DOHH2 (cell line): ENCODE data around the gene RNPEPL1.

Experiments used
- H3F3A ChIP-seq: fragments of 200-600 bp; sonication (generic), shearing (Covaris generic); 2 replicates; pipeline ENCODE4 v1.6.0; 2016; ENCODE audit warnings: antibody characterized with exemption, mild to moderate bottlenecking; ENCODE audit not compliant: control insufficient read depth, insufficient read depth
- H3K27ac ChIP-seq: fragments of 200-600 bp; sonication (generic); 2 replicates; pipeline ENCODE4 v1.5.1; 2014; ENCODE audit warnings: low read depth, mild to moderate bottlenecking, low read length, moderate library complexity
- H3K27me3 ChIP-seq: fragments of 200-600 bp; sonication (generic); 2 replicates; pipeline ENCODE4 v1.6.1; 2014; ENCODE audit warnings: mild to moderate bottlenecking, low read length, mixed read lengths; ENCODE audit not compliant: control insufficient read depth
- H3K36me3 ChIP-seq: fragments of 200-600 bp; sonication (generic); 2 replicates; pipeline ENCODE4 v1.6.1; 2014; ENCODE audit warnings: mild to moderate bottlenecking, low read length, moderate library complexity, mixed read lengths; ENCODE audit not compliant: control insufficient read depth
- H3K4me1 ChIP-seq: fragments of 200-600 bp; sonication (generic); 2 replicates; pipeline ENCODE4 v1.6.1; 2014; ENCODE audit warnings: mild to moderate bottlenecking, low read length, mixed read lengths; ENCODE audit not compliant: control insufficient read depth
- H3K4me2 ChIP-seq: fragments of 200-600 bp; sonication (generic); 2 replicates; pipeline ENCODE4 v1.6.0; 2014; ENCODE audit warnings: mild to moderate bottlenecking, low read length, moderate library complexity
- H3K4me3 ChIP-seq: fragments of 200-600 bp; sonication (generic); 2 replicates; pipeline ENCODE4 v1.5.1; 2014; ENCODE audit warnings: mild to moderate bottlenecking, low read length, mixed read lengths
- H3K79me2 ChIP-seq: fragments of 200-600 bp; sonication (generic); 2 replicates; pipeline ENCODE4 v1.6.1; 2014; ENCODE audit warnings: mild to moderate bottlenecking, low read length, mixed read lengths; ENCODE audit not compliant: control insufficient read depth
- H3K9me2 ChIP-seq: fragments of 200-600 bp; sonication (generic); replicated peaks from 2 replicates; pipeline ENCODE4 v1.6.1; 2014; ENCODE audit warnings: mild to moderate bottlenecking, low read length, mixed read lengths; ENCODE audit not compliant: control insufficient read depth
- H3K9me3 ChIP-seq: fragments of 200-600 bp; sonication (generic); 2 replicates; pipeline ENCODE4 v1.6.1; 2014; ENCODE audit warnings: antibody characterized with exemption, low read length, mixed read lengths; ENCODE audit not compliant: control insufficient read depth, insufficient read depth
- H4K20me1 ChIP-seq: fragments of 200-600 bp; sonication (generic); 2 replicates; pipeline ENCODE4 v1.6.0; 2014; ENCODE audit warnings: low read depth, mild to moderate bottlenecking, antibody characterized with exemption, low read length, moderate library complexity; ENCODE audit not compliant: control insufficient read depth, insufficient read depth
- CTCF ChIP-seq: fragments of 200-600 bp; sonication (generic); IDR thresholded peaks from one replicate; pipeline ENCODE4 v1.5.1; 2014; ENCODE audit warnings: antibody characterized with exemption, mild to moderate bottlenecking, low read depth, low read length; ENCODE audit not compliant: poor library complexity, severe bottlenecking
- EZH2phosphoT487 ChIP-seq: fragments of 200-600 bp; sonication (generic); IDR thresholded peaks from 2 replicates; pipeline ENCODE4 v1.6.1; 2017; ENCODE audit warnings: borderline replicate concordance, mild to moderate bottlenecking, antibody characterized with exemption, low read length, moderate library complexity, mixed read lengths

Gene RNPEPL1

GRCh38 chr2:240627736-240628506 is 59.6 kb downstream of the RNPEPL1 start:
- Histone ChIP-seq H3K9me3 (peaks cover 3% of the 10 kb centered on the region; the same call in 1 of the 2 replicates), H3K4me1 (peaks cover 18% of the 10 kb centered on the region), H3K79me2 (no peaks in the 10 kb centered on the region), H3K9me2 (no peaks in the 10 kb centered on the region), H3K27me3 (no peaks in the 10 kb centered on the region), H4K20me1 (no peaks in the 10 kb centered on the region), H3K4me3 (no peak overlapping the region), H3K27ac (no peak overlapping the region), H3K4me2 (no peak overlapping the region), H3K36me3 (no peaks in the 10 kb centered on the region), H3F3A (no peaks in the 10 kb centered on the region)
- TF ChIP-seq CTCF (no peak), EZH2phosphoT487 (no peak)

- no peaks in the 10 kb centered on the region for H3K27me3 ChIP-seq
- no peak overlapping the region for H3K4me2 ChIP-seq
- TF ChIP-seq CTCF = no peak
- TF ChIP-seq EZH2phosphoT487 = no peak
- no peaks in the 10 kb centered on the region for H3F3A ChIP-seq
- no peak overlapping the region for H3K27ac ChIP-seq
- peaks cover 14% of the 10 kb centered on the region for H3K4me1 ChIP-seq
- H3K4me3 ChIP-seq = no peak overlapping the region
- no peaks in the 10 kb centered on the region for H3K9me2 ChIP-seq
- H3K79me2 ChIP-seq = no peaks in the 10 kb centered on the region
- H4K20me1 ChIP-seq = no peaks in the 10 kb centered on the region
- H3K36me3 ChIP-seq = no peaks in the 10 kb centered on the region
- H3K9me3 ChIP-seq = peaks cover 3% of the 10 kb centered on the region; the same call in 1 of the 2 replicates
Measured at GRCh38 chr2:240628507-240628807, 60.2 kb downstream of the RNPEPL1 start.

- Histone ChIP-seq H3K27me3 (no peaks in the 10 kb centered on the region), H3K4me2 (no peak overlapping the region), H4K20me1 (no peaks in the 10 kb centered on the region), H3K36me3 (no peaks in the 10 kb centered on the region), H3K9me3 (peaks cover 8% of the 10 kb centered on the region; the same call in 1 of the 2 replicates), H3K4me1 (peaks cover 14% of the 10 kb centered on the region), H3K79me2 (no peaks in the 10 kb centered on the region), H3K4me3 (no peak overlapping the region), H3K9me2 (no peaks in the 10 kb centered on the region), H3F3A (no peaks in the 10 kb centered on the region), H3K27ac (no peak overlapping the region)
- TF ChIP-seq EZH2phosphoT487 (no peak), CTCF (no peak)
Measured at GRCh38 chr2:240628808-240629618, 60.7 kb downstream of the RNPEPL1 start.
